NCI-H82 treated with DMSO at 0.1 percent for 48 hours (cell line): ENCODE data around the gene MROH7.
A peak's percentile ranks its signal among the peaks of the same experiment; 100 is the strongest.
"Not testable (repeated sequence)": the region's sequence is repeated elsewhere in the genome, so short reads cannot be mapped to it uniquely, and the experiment has no call there.

Source experiments
- DNase-seq: peaks from one replicate; lab custom pipeline; 2025; ENCODE audit not compliant: unreplicated experiment; lab: John Stamatoyannopoulos, UW

Gene MROH7

DNA sequence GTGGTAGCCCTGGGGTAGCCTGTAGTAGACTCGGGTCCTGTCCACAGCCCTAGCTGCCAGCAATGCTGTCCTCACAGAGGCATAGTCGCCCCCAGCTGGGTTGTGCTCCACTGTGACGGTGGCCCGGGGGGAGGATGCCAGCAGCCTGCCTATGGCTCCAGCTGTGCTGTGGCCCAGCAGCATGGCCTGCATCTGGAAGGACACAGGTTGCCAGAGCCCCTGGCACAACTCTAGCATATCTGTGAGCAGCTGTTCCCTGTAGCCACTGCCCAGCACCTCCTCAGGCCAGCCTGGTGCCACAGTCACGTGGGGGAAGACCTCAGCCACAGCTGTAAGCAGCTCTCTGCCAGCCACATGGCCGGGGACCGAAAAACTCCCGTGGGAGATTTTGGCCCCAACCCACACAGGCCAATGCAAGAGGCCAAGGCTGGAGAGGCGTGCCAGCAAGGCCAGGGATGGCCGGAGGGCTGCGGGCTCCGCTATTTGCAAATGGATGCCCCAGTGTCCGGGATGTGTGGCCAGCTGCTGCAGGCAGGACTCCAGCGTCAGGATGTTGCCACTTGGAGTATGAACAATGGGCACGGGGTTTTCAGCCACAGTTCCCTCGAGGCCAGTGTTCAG, 32.2 kb upstream of the MROH7 start:
- DNase-seq, result no peak

DNA sequence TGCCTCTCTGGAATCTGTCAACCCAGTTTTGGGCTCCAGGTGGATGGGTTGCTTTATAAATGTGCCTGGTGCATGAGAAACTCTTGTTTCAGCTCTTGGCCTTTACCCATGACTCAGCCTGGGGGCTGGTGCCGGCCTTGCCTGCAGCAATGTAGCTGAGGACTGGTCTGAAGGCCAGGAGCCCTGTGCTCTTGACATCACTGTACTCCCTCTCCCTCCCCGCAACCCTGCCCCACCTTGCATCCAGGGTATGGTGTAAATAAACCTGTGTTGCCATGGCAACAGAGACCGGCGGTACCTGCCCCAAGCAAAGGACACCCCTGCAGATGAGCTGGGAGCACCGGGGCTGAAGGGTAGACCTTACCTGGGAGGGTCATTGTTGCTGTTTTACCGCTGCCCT, 31.5 kb upstream of the MROH7 start:
- DNase-seq, result no peak

DNA sequence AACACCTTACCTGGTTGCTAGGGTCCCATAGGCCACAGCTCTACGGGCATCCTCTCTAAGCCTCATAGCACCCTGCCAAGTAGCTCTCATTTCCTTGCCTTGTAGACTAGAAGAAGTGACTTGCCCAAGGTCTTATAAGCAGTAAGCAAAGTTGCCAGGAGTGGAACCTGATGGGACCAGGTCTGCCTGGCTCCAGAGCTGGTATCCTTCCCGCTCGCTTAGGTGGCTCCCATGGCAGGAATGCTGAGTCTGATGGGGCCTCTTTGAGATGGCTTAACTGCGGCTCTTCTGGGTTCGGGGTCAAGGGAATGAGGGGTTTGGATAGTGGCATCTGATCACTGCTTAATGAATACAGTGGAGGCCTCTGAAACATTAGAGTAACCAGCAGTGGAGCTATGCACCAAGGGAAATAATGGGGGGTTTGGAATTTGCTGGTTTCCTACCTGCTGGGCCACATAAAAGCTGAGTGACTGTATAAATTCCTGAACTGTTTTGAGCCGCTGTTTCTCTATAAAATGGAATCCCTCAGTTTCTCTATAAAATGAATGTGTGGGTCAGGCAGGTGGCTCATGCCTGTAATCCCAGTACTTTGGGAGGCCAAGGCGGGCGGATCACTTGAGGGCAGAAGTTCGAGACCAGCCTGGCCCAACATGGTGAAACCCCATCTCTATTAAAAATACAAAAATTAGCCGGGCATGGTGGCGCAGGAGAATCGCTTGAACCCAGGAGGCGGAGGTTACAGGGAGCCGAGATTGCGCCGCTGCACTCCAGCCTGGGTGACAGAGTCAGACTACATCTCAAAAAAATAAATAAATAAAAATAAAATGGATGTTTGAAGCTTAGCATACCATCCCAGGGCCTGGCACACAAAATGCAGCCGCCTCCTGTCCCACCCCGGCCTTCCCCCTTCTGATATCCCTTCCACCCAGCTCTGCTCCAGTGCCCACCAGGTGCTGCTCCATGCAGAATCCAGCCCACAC, 30.7 kb upstream of the MROH7 start:
- no peak for DNase-seq

DNA sequence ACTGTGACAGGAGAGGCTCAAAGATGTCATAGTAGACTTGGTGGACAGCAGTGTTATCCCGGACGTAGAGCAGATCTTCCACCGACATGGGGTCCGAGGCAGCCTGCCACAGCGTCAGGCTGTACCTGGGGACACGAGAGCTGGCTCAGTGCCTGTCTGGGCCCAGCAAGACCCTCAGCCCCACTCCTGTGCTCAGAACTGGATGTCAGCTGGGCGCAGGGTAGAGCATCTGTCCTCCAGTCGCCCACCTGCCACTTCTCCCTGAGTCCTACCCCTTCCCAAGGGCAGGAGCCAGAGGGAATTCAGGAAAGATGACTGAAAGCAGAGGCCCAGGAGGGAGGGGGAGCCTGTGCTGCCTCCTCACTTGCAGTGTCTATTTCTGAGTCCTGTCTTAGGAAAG, 30.0 kb upstream of the MROH7 start:
- no peak for DNase-seq

DNA sequence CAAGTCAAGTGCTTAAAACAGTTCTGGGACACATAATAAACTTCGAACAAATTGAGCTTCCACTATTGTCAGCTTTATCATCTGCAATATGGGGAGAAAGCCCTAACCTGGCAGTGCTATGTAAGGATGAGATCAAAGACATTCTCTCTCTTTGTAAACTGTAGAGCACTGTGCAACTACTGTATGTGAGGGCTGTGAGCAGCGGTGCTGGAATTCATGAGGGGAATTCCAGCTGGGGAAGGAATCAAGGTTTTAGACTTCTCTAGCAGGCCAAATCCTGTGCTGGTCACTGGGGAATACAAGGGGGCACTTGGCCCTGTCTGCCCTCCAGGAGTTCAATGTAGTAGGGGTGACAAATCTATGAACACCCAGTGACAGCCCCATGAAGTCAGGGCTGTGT, 27.6 kb upstream of the MROH7 start:
- DNase-seq, result no peak

DNA sequence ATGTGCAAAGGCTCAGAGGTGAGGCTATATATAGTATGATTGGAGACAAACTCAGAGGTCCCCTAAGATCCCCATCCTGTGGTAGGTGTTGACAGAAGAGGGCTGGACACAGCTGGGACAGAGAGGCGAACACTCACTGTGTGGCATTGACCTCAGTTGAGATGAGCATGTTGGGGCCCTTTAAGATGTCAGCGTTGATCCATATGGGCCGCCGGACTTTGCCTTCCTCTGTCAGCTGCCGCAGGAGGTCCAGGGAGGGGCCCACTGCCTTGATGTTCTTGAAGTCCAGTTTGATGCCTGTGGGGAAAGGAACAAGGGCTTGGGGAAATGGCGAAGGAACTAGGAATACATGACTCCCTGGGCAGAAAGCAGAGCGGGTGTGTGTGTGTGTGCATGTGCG, 27.0 kb upstream of the MROH7 start:
- DNase-seq, result no peak

DNA sequence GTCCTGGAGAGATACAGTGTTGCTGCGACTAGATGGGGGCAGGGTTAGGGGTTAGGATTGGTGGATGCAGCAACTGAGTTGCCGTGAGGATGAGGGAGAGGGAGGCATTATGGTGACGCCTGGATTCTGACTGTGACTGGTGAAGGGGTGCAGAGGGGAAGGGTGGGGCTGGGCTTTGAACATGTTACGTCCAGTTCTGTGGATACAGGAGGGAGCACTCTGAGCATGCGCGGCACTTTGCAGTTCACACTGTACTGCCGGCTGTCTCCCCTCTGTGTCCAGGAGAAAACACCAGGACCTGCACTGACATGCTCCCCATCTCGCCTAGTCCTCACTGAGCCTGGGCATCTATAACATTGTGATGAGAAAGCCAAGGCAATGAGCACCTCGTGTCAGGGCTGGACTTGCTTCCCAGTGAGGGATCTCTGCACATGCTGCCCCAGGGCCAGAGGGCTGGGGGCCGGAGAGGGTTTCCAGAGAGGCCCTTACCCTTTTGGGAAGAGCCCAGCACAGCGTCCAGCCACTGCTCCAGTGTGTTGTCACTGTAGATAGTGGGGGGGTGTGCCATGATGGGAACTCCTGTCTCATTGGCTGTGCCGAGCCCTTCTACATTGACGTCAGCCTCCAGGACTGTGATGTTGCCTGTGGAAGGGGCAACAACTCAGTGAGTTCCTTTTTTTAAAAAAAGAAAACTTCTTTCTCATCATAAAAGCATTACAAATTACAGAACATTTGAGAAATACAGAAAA, 25.9 kb upstream of the MROH7 start:
- DNase-seq, result no peak

DNA sequence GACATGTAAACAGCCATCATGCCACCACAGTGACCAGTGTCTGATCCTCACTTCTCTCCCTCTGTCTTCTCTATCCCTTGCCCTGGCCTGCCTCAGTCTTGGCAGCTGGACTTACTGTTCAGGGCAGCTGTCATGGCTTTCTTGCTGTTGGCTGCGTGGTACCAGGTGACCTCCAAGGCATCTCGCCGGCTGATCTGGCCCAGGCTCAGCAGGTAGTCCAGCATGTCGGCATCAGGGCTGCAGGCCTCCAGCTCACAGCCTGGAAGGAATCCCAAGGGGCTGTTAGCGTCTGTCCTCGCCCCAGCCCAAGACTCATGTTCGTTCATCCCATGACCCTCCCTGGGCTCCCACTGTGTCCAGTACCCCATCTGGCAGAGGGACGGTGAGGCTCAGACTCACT, 21.8 kb upstream of the MROH7 start:
- no peak for DNase-seq

DNA sequence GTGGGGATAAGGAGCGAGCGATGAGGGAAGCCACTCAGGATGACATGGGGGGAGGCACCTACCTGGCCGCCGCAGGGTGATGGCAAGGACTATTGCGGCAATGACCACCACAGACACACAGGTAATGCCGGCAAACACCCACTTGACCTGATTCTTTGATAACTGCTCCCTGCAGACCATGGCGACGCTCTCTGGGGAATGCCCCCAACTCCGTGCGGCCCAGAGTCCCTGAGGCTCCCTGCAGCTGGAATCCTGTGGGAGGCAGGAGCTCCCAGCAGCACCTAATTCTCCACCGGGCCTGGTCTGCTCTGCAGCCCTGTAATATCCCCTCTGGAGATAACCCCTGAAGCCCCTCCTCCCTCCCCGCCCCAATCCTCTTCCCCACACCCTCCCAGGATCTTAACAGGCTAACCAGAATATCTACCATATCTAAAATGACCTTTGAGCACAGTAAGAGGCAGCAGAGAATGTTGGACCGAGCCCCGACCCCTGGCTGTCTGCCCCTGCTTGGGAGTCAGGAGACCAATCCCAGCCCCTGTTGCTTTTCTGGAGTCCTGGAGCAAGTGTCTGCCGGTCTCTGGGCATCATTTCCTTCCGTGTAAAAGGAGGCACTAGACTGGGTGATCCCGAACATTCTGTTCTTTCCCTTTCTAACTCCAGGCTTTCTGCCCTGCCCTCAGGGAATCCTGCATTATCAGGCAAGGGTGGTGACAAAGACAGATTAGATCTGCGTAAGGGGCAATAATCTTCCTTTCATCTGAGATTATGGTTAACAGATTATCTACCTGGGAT, 18.2 kb upstream of the MROH7 start, which contains the start of gene FAM151A:
Gene FAM151A (minus strand): TSS at position 310 of the 792 bp plus-strand sequence. CDS start 130 bp downstream, at position 180.
- peak; percentile 13 for DNase-seq

DNA sequence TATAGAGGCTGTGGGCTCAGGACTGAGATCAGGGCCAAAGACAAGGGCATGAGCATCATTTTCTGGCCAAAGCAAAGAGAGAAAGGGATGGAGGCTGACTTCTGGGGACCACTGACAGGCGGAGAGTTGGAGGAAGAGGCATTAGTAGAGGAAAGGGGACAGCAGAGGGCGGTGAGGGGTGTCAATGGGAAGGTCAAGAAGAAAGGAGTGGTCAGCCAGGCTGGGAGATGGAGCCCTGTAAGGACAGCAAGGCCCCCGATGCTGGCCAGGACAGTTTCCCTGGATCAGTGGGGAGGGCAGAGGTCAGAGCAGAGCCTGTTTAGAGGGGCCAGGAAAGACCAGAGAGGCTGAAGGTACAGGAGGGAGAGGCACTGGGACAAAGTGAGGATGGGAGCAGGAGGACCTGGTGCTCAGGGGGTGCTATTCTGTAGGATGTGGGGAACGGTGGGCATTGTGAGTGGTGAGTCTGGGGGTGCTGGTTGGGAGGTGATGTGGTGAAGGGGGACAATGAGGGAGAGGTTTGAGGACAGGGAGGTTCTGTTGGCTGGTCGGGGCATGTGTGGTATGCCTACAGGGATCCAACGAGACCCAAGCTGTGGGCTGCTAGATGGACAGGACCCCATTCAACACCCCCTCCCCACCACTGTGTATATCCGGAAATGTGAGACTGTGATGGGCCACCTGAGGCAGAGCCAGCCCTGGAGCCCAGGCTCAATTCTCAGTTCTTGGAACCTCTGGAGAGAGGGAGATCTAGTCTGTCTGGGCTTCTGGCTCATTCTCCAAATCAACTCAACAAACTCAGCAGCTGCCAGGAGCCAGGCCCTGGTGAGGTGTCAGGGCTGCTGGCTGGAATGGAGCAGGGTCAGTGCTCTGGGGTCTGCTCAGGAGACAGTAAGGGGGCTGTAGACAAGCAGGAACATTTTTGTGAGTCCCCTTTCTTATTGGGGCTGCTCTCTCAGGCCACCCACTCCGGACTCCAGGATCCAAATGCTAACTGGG, 16.8 kb upstream of the MROH7 start:
- no peak for DNase-seq

DNA sequence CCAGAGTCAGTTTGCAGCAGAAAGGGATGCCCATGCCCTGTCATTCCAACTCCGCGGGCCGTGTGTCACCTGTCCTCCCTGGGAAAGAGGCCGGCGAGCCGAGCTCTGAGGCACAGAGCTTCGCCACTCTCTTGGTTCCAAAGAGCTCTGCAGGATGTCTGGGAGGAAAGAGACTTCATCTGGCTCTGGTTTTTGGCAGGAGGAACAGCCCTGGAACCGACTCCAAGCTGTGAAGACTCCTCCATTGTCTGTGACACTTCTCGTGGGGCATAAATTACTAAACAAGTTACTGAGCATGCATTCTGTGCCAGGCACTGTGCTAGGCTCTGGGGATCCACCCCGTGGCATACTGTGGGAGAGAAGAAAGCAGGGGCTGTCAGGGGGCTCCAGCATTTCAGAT, 14.4 kb upstream of the MROH7 start:
- no peak for DNase-seq

DNA sequence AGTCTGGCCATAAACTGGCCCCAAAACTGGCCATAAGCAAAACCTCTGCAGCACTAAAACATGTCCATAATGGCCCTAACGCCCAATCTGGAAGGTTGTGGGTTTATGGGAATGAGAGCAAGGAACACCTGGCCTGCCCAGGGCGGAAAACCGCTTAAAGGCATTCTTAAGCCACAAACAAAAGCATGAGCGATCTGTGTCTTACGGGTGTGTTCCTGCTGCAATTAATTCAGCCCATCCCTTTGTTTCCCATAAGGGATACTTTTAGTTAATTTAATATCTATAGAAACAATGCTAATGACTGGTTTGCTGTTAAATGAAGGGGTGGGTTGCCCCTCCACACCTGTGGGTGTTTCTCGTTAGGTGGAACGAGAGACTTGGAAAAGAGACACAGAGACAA, 5.8 kb upstream of the MROH7 start:
- not testable (repeated sequence) for DNase-seq

DNA sequence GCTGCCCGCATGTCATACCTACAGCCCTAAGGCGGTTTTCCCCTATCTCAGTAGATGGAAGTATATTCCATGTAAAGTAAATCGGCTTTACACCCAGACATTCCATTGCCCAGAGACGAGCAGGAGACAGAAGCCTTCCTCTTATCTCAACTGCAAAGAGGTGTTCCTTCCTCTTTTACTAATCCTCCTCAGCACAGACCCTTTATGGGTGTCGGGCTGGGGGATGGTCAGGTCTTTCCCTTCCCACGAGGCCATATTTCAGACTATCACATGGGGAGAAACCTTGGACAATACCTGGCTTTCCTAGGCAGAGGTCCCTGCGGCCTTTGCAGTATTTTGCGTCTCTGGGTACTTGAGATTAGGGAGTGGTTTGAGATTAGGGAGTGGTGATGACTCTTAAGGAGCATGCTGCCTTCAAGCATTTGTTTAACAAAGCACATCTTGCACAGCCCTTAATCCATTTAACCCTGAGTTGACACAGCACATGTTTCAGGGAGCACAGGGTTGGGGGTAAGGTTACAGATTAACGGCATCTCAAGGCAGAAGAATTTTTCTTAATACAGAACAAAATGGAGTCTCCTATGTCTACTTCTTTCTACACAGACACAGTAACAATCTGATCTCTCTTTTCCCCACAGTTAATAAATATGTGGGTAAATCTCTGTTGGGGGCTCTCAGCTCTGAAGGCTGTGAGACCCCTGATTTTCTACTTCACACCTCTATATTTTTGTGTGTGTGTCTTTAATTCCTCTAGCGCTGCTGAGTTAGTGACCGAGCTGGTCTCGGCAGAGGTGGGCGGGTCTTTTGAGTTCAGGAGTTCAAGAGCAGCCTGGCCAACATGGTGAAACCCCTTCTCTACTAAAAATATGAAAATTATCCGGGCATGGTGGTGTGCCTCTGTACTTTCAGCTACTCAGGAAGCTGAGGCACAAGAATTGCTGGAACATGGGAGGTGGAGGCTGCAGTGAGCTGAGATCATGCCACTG, 4.8 kb upstream of the MROH7 start:
- peak; percentile 47 for DNase-seq

DNA sequence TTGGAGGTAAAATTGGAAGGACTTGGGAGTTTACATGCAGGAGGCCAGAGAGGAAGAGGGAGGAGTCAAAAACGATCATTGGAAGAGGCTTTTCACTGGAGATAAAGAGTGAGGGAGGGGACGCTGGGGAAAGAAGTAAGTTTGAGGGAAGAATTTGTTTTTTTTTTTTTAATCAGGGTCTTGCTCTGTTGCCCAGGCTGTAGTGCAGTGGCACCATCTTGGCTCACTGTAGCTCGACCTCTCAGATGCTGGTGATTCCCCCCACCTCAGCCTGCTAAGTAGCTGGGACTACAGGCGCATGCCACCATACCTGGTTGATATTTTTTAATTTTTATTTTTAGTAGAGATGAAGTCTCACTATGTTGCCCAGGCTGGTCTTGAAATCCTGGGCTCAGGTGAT, 1.2 kb upstream of the MROH7 start:
- no peak for DNase-seq

DNA sequence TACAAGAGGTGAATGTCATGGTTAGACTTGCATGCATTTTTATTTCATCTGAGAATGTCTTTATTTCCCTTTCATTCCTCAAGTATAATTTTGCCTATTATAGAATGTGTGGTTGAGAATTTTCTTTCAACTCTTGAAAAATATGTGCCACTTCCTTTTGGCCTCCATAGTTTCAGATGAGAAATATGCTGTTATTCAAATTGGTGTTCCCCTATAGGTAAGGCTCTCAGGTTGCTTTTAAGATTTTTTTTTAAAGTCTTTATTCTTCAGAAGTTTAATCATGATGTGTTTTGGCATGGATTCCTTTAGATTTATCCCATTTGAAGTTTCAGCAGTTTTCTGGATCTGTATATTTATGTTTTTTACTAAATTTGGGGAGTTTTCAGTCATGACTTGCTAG, 2.1 kb downstream of the MROH7 start:
- DNase-seq, result no peak

DNA sequence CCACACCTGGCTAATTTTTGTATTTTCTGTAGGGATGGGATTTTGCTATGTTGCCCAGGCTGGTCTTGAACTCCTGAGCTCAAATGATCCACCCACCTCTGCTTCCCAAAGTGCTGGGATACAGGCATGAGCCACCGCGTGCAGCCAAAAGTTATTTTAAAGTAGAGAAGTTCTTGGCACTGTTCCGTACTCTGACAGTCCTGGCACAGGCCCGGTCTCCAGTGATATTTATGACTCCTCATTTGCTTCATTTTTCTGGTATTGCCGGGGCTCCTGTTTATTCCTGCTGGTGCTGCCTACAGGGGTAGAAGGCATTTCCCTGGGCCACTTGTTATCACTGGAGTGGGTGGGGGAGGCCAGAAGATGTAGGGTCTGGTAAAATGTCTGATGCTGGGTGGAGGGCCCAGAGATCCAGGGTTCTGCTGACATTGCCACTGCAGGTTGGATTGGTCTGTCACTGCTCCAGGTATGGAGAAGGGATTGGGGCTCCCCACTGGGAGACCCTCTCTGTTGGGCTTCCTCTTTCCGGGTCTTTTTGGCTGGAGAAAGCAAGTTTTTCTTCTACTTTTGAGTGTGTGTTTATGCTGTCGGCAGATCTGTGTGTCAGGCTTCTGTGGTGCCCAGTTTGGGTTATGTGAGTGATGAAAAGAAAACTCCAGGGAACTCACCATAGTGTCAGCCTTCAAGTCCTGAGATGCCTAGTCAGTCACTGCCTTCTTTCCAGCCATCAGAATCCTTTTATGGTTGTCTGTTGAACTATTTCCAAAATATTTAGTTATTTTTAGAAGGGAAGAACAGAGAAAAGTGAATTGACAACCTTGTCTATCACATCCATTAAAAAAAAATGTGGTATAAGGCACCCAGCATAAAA, 4.5 kb downstream of the MROH7 start:
- no peak for DNase-seq

DNA sequence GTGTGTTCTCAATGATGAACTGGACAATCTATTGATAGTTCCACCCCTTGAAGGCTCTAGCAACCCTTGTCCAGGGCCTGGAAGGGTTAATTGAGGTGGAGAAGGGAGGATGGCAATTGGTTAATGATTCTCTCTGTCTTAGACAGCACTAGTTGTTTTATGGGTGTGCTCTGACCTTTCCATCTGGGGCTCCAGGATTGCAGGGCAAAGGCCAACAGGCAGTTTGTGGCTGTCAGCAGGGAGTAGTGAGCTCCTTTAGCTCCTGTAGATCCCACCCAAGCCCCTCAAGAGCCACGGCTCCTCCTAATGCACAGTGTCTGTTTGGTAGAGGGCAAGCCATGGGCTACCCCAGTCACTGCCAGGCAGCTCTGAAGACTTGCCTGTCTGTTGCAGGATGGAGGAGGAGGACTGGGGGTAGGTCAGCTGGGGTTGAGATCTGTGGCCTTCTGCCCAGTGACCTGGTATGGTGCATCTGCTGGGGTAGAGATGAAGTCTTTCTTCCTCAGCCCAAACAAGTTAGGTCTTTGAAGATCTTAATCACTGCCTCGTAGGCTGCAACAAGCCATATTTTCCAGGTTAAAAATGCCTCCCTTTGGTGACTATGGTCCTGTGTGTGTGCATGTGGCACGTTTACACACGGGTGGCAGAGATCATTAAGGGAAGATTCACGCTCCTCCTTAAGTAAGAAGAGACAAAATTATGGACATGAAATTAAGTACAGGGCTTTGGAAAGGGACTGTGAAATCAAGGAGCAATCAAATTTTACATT, 7.7 kb downstream of the MROH7 start:
- DNase-seq, result no peak
